Measurements from ENCODE around the gene MYMK. TPM values are rescaled to one million over a fixed set of nuclear protein-coding genes. Genes with fewer than 3 reads are reported as not detected.

Gene MYMK
- total RNA-seq, 4 donors from 2014 or later: not detected

DNA sequence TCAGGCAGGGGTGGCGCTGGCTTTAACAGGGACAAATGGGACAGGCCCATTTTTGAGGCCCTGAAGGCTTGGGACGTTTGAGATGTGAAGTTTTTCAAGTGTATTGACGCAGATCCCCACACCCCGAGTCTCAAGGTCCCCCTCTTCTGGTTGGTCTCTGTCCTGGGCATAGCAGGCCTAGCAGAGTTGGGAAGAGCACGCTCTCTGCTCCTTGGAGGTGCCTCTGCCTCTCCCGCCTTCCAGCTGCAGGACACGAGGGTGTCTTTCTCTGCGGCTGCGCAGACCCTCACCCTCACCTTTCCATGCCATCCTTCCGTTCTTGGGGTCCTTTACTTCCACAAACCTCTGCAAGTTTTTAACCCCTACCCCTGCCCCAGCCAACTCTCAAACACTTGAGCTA is 28.4 kb upstream of the MYMK start:
- Histone ChIP-seq H3K4me1 (peaks cover 3 to 11% (median 5%) of the 10 kb centered on the region in 3 donors), H3K27me3 (peaks cover 0 to 5% (median 0%) of the 10 kb centered on the region in 4 donors), H3K9me3 (no peaks in the 10 kb centered on the region), H3K4me3 (no peak overlapping the region), H3K36me3 (no peaks in the 10 kb centered on the region), H3K27ac (no peak overlapping the region)
- intact Hi-C loops (cut with DNase I): no loop called here
- TF ChIP-seq, protein P1, sequence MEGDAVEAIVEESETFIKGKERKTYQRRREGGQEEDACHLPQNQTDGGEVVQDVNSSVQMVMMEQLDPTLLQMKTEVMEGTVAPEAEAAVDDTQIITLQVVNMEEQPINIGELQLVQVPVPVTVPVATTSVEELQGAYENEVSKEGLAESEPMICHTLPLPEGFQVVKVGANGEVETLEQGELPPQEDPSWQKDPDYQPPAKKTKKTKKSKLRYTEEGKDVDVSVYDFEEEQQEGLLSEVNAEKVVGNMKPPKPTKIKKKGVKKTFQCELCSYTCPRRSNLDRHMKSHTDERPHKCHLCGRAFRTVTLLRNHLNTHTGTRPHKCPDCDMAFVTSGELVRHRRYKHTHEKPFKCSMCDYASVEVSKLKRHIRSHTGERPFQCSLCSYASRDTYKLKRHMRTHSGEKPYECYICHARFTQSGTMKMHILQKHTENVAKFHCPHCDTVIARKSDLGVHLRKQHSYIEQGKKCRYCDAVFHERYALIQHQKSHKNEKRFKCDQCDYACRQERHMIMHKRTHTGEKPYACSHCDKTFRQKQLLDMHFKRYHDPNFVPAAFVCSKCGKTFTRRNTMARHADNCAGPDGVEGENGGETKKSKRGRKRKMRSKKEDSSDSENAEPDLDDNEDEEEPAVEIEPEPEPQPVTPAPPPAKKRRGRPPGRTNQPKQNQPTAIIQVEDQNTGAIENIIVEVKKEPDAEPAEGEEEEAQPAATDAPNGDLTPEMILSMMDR (IDR thresholded peaks at IDR 0.05): no peak
- TF ChIP-seq POLR2A (IDR thresholded peaks at IDR 0.05): no peak
- no peak for DNase-seq
- 81% methylated on average over 9 to 10 of the region's 10 CpGs for WGBS, 2 donors

DNA sequence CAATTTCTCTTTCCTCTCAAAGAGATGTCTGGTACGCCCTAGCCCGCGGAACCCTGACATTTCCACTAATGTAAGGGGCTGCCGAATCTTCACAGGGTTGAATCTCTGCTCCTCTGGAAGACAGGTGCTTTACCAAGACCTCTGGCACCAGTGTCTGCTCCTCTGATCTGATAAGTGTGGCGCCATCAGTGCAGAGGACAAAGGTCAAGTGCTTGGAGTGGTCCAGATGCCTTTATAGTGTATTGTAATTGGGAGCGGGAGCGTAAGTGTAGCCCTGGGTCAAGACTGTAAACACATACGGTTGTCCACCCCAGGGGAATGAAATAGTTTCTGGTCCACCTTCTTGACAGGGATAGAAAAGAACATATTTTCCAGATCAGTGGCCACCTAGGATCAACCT is 27.5 kb upstream of the MYMK start:
- no peaks in the 10 kb centered on the region for H3K9me3 ChIP-seq
- peaks cover 0 to 2% (median 0%) of the 10 kb centered on the region in 3 donors for H3K4me1 ChIP-seq
- no peak for DNase-seq
- intact Hi-C loops (cut with DNase I): no loop called here
- no peak for TF ChIP-seq POLR2A (IDR thresholded peaks at IDR 0.05)
- TF ChIP-seq, protein P1 (IDR thresholded peaks at IDR 0.05): no peak
- WGBS, 2 donors: 91 to 100% methylated on average over 6 to 7 of the region's 8 CpGs
- H3K27ac ChIP-seq: no peak overlapping the region
- no peak overlapping the region for H3K4me3 ChIP-seq
- H3K36me3 ChIP-seq: no peaks in the 10 kb centered on the region
- H3K27me3 ChIP-seq: peaks cover 0 to 1% (median 0%) of the 10 kb centered on the region in 4 donors

DNA sequence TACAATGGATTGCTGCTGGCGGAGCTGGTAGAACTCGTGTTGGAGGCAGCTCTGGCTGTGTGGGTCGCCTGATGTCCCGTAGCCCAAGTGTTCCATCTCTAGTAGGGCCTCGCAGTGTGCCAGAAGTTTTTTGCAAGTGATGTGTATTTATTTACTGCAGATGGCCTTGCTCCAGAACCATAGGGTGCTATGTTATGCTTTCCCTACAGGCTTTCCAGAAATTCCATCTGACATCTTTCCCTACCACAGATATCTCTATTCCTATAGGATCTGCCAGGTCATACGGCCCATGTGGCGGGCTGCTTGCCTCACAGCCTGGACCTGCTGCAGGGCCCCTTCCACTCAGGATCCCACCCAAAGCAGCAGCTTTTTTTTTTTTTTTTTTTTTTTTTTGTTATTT is 26.7 kb upstream of the MYMK start:
- no peak for DNase-seq
- H3K27ac ChIP-seq: no peak overlapping the region
- intact Hi-C loops (cut with DNase I): no loop called here
- WGBS, 2 donors: 74 to 78% methylated on average over 4 to 7 of the region's 7 CpGs
- peaks cover 0 to 5% (median 0%) of the 10 kb centered on the region in 3 donors for H3K4me1 ChIP-seq
- no peaks in the 10 kb centered on the region for H3K36me3 ChIP-seq
- H3K4me3 ChIP-seq: no peak overlapping the region
- TF ChIP-seq, protein P1 (IDR thresholded peaks at IDR 0.05): no peak
- no peak for TF ChIP-seq POLR2A (IDR thresholded peaks at IDR 0.05)
- no peaks in the 10 kb centered on the region for H3K27me3 ChIP-seq
- H3K9me3 ChIP-seq: no peaks in the 10 kb centered on the region

DNA sequence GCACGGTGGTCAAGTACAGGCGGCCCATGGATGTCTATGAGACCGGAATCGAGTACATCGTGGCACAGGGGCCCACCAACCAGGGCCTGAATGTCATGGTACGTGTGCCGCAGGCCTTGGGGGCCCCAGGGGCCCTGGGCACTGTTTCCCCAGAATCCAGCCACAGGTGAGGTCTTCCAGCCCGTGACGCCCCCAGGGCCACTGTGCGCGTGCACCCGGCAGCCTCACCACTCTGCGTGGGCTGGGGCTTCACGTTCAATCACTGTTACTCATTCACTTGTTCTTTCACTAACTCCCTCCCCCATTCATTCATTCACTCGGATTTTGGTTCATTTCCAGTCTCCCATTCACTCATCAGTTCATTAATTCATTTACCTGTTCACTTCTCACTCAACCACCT is 22.4 kb upstream of the MYMK start:
- no peaks in the 10 kb centered on the region for H3K36me3 ChIP-seq
- intact Hi-C loops (cut with DNase I): no loop called here
- peaks cover 0 to 34% (median 3%) of the 10 kb centered on the region in 3 donors for H3K4me1 ChIP-seq
- WGBS, 2 donors: 63 to 79% methylated on average over 9 to 14 of the region's 15 CpGs
- no peak for DNase-seq
- no peaks in the 10 kb centered on the region for H3K9me3 ChIP-seq
- no peak overlapping the region for H3K4me3 ChIP-seq
- TF ChIP-seq POLR2A (IDR thresholded peaks at IDR 0.05): no peak
- TF ChIP-seq, protein P1 (IDR thresholded peaks at IDR 0.05): no peak
- no peaks in the 10 kb centered on the region for H3K27me3 ChIP-seq
- no peak overlapping the region for H3K27ac ChIP-seq

DNA sequence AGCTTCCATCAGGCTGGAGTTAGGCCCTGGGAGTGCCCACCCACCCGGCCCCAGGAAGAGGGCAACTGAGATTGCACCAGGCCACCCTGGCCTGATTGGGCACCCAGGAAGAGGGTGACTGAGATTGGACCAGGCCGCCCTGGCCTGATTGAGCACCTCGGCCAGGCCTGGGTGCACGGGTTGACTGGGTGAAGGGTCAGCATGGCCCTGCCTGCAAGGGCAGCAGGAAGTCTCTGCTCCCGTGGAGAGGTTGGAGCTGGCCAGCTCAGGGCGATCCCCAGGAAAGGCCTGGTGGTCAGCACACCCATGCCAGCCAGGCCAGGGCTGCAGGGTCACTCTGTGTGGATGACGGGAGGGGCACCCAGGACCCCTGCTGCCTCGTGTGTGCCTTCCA is 21.5 kb upstream of the MYMK start:
- Histone ChIP-seq H3K27ac (no peak overlapping the region), H3K36me3 (no peaks in the 10 kb centered on the region), H3K4me3 (no peak overlapping the region), H3K27me3 (no peaks in the 10 kb centered on the region), H3K4me1 (peaks cover 0 to 34% (median 3%) of the 10 kb centered on the region in 3 donors), H3K9me3 (no peaks in the 10 kb centered on the region)
- DNase-seq: no peak
- intact Hi-C loops (cut with DNase I): no loop called here
- WGBS, 2 donors: 83% methylated on average over 1 of the region's 8 CpGs; no CpG with 5 or more reads in 1 of the 2 donors
- TF ChIP-seq, protein P1 (IDR thresholded peaks at IDR 0.05): no peak
- TF ChIP-seq POLR2A (IDR thresholded peaks at IDR 0.05): no peak

Measured in esophagus squamous epithelium (tissue), 5 donors.